Heart left ventricle (tissue), 16 donors: ENCODE results near the gene SPATA31A3. TPM values are rescaled to one million over a fixed set of nuclear protein-coding genes. Genes with fewer than 3 reads are reported as not detected.
A peak's percentile ranks its signal among the peaks of the same experiment; 100 is the strongest.
"Not testable (repeated sequence)": the region's sequence is repeated elsewhere in the genome, so short reads cannot be mapped to it uniquely, and the experiment has no call there.

Source experiments
- ATAC-seq, 4 donors: fragments of 200-7000 bp; cut with Tn5 transposase; one replicate each; pipeline ENCODE4 v1.9.1; 2020 to 2022; ENCODE audit warnings: moderate library complexity in 4 of 4, mild to moderate bottlenecking in 3 of 4, moderate number of reproducible peaks in 1 of 4
- DNase-seq, 5 donors: peaks; one replicate each; pipeline ENCODE4 v3.0.0-alpha.2; 2020
- H3K27ac ChIP-seq, 12 donors: fragments of 200-600 bp; sonication (generic) in 4 of 12; one replicate each; pipeline versions ENCODE4 v1.5.0 to v1.8.0; 2016 to 2022; ENCODE audit warnings: mild to moderate bottlenecking in 2 of 12
- H3K27me3 ChIP-seq, 9 donors: fragments of 200-600 bp; sonication (generic) in 2 of 9; one replicate each; pipeline versions ENCODE4 v1.5.1 to v1.8.0; 2016 to 2022; ENCODE audit warnings: mild to moderate bottlenecking in 3 of 9
- H3K36me3 ChIP-seq, 9 donors: fragments of 200-600 bp; sonication (generic) in 2 of 9; one replicate each; pipeline versions ENCODE4 v1.5.0 to v1.8.0; 2018 to 2022; ENCODE audit warnings: mild to moderate bottlenecking in 2 of 9
- H3K4me1 ChIP-seq, 12 donors: fragments of 200-600 bp; sonication (generic) in 4 of 12; one replicate each; pipeline versions ENCODE4 v1.5.0 to v1.8.0; 2016 to 2022; ENCODE audit warnings: mild to moderate bottlenecking in 3 of 12
- H3K4me3 ChIP-seq, 12 donors: fragments of 200-600 bp; sonication (generic) in 4 of 12; one replicate each; pipeline versions ENCODE4 v1.5.0 to v1.8.0; 2017 to 2022; ENCODE audit warnings: mild to moderate bottlenecking in 9 of 12, moderate library complexity in 4 of 12
- H3K9me3 ChIP-seq, 12 donors: fragments of 200-600 bp; sonication (generic) in 4 of 12; one replicate each; pipeline versions ENCODE4 v1.5.0 to v1.8.0; 2016 to 2022; ENCODE audit warnings: mild to moderate bottlenecking in 1 of 12
- WGBS, 4 donors: extraction: QIAGEN DNeasy Blood & Tissue Kit in 2 of 4; methylation state at CpG; one replicate each; pipeline versions ENCODE4 v1.1.5 to v1.1.7; 2013 to 2018; 5-methylcytosine and 5-hydroxymethylcytosine counted together
- intact Hi-C, 10 donors: fragments of 100-400 bp; cut with DNase I; formaldehyde crosslinking; loops; one replicate each; pipeline versions ENCODE4 v1.11.1 to v1.14.2; 2022
- long read RNA-seq, 3 donors: library from polyadenylated mRNA; unstranded; transcript quantifications; one replicate each; pipeline ENCODE4 v2.0.0, GENCODE V29; 2020 to 2021
- polyA plus RNA-seq, 2 donors: library from polyadenylated mRNA; stranded (reverse); fragments of 200-250 nt; gene quantifications; one replicate each; pipeline ENCODE4 v1.2.3, GENCODE V29; 2013
- total RNA-seq, 9 donors: library from RNA; depleted of rRNA in 2 of 9; stranded (reverse); fragments of >200 nt in 2 of 9; fragmentation: NEBNext Ultra II Directional in 3 of 9; extraction: Animal tissue kit (Norgen Biotek cat#: 25700) in 3 of 9; gene quantifications; one replicate each; pipeline versions ENCODE4 v1.1.0 to v1.2.4, GENCODE V29; 2016 to 2023
- donor health status: ischemic (EF 13 %, LVEDD 7.1; RV severe dilation, severe dysfunction).
- donor health status: healthy with polysubstance abuse.
- donor health status: DM: no; HTN: yes; CAD: no.
- donor health status: DM: no; HTN: no; CAD: no.
- donor health status: ischemic (EF 25% LVEDD 6.9; RV normal size, moderate dysfunction).
- donor health status: ischemic (EF 25% LVEDD 5.7; RV mildly dilated, moderate dysfunction).
- donor health status: healthy.
- donor health status: DM: yes; HTN: yes; CAD: no.
- donor health status: ischemic (EF 35%, LVEDD 5.7; RV mildly dilated, moderate dysfunction).
- donor health status: nonischemic (EF 11% LVEDD 7.7; RV severe dilation, severe dysfunction).
- donor health status: DM: yes; HTN: yes; CAD: no.
- donor health status: PGD.
- donor health status: ischemic (EF 29% LVEDD 5.4; RV normal size, mild dysfunction).
- donor health status: nonischemic (EF 23%, LVEDD 6.1; RV moderate dilation, normal function).

SPATA31A3 gene
- not detected for total RNA-seq
- not detected for polyA plus RNA-seq
- long read RNA-seq, donor 1 = 0 reads
- long read RNA-seq, donor 2 = 0 reads
- long read RNA-seq, donor 3 = 0 reads

DNA sequence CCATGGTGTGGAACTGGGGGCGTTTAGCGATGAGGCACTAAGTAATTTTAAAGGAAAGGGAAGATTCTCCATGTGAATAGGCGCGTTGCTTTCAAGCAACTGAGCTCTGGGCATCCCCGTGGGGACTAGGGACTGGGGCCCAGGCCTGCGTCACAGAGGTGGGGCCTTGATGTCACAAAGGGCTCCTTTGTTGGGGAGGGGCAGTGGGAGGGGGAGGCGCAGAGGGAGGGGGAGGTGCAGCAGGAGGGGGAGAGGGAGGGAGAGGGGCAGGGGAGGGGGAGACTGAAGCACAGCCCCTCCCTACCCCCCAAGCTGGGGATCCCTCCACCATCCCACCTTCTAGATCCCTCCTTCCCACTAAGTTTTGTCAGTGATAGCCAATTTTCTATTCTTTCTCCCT lies at the start of gene SPATA31A3:
Gene SPATA31A3 (minus strand): TSS at position 101 of the 400 bp plus-strand sequence. CDS start 29 bp downstream, at position 72.
- ATAC-seq, H3K27ac ChIP-seq, H3K9me3 ChIP-seq, intact Hi-C loops, H3K36me3 ChIP-seq, H3K4me1 ChIP-seq, H3K4me3 ChIP-seq, H3K27me3 ChIP-seq, DNase-seq: not testable (repeated sequence)
- WGBS, 4 donors = no CpG with 5 or more reads among the region's 7 CpGs

DNA sequence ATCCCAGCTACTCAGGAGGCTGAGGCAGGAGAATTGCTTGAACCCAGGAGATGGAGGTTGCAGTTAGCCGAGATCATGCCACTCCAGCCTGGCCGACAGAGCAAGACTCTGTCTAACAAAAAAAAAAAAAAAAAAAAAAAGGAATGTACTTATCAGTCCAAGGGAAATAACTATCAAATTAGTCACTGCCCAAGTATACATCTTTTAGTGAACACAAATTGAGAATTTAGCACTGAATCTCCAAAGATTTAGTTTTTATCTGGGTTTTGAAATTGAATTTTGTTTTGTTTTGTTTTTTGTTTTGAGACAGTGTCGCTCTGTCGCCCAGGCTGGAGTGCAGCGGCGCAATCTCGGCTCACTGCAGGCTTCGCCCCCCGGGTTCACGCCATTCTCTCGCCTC lies 39.8 kb downstream of the SPATA31A3 start:
- DNase-seq, H3K27ac ChIP-seq, H3K9me3 ChIP-seq, H3K27me3 ChIP-seq, H3K4me3 ChIP-seq, intact Hi-C loops, H3K4me1 ChIP-seq, ATAC-seq, H3K36me3 ChIP-seq: not testable (repeated sequence)
- WGBS, 4 donors = 88 to 96% (median 94%) methylated on average over 9 to 11 of the region's 11 CpGs

DNA sequence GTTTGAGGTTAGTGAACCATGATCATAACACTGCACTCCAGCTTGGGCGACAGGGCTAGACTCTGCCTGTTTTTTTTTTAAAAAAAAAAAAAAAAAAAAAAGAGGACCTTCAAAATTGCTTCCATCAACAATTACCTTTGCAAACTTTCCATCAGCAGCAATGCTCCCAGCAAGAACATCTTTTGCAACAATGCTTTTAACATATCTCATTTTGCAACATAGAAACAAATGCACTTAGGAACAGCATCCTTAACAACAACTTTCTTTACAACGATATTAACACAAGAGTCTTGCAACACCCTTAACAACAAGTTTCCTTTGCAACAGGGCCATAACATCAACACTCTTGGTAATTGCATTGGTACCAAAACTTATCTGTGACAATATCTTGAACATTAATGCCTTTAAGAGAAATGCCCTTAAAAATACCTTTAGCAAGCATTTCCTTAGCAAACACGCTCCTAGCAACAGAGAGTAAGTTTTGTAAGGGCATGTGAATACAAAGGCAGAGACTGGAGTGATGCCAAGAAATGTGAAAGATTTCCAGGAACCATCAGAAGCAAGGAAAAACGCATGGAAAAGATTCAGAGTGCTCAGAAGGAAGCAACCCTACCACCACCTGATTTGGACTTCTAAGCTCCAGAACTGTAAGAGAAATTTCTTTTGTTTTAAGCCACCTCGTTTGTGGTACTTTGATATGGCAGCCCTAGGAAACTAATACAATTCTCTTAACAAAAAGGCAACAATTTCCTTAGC lies 49.8 kb downstream of the SPATA31A3 start:
- ATAC-seq, H3K4me1 ChIP-seq, intact Hi-C loops, H3K36me3 ChIP-seq, H3K27me3 ChIP-seq, H3K4me3 ChIP-seq, H3K9me3 ChIP-seq, H3K27ac ChIP-seq: not testable (repeated sequence)
- DNase-seq = peak in 1 of 5 donors; percentile 9
- WGBS, 4 donors = 36 to 54% (median 45%) methylated on average over 5 of the region's 5 CpGs

DNA sequence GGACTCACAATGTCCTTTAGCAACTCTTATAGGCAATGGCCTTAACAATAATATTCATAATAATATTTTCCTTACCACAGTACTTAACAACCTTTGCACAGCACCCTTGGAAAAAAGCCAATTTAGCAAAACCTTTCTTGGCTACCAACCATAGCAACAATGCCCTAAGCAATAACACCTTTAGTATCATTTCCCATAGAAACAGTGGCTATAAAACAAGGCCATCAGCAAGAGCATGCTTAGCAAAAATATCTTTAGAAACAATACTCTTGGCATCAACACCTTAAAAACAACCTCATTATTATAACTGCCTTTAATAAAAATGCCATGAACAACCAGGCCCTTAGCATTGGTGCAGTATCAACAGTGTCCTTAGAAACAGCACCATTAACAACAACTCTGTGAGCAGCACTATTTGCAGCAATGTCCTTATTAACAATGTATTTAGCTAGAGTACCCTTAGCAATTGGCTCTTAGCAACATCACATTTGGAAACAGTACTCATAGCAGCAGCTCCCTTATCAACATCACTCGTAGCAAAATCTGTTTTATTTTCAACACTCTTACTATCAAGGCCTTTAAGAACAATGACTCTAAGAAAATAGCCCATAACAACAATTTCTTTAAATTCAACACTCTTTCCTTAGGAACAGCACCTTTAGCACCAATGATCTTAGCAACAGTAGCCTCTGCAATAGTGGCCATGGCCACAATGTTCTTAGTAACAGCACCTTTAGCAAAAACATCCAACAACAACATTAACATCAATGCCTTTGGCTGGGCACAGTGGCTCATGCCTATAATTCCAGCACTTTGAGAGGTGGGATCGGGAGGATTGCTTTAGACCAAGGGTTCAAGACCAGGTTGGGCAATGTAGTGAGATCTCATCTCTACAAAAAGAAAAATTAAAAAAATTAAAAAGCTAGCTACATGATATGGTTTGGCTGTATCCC lies 52.2 kb downstream of the SPATA31A3 start:
- 0 to 11% (median 3%) methylated on average over 1 of the region's 2 CpGs for WGBS, 4 donors
- DNase-seq, H3K9me3 ChIP-seq, H3K27me3 ChIP-seq, intact Hi-C loops, H3K36me3 ChIP-seq, H3K4me1 ChIP-seq, H3K4me3 ChIP-seq: not testable (repeated sequence)
- peak; percentile 81 to 92 (median 91) for ATAC-seq
- peak overlapping the region in 1 of 12 donors; percentile 37 for H3K27ac ChIP-seq

DNA sequence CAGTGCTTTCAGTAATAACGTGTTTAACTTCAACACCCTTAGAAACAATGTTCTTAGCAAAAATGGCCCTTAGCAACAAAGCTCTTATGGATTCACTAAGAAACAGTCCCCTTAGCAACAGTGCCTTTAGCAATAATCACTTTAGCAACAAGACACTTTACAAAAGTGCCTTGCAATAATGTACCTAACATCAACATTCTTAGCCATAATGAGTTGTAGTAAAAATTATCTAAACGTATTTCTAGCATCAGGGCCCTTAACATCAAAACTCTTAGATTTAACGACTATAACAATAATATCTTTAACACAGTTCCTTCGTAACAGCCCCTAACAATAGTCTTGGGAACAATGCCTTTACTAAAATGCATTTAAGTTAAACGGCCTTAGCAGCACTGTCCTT lies 54.0 kb downstream of the SPATA31A3 start:
- H3K4me1 ChIP-seq, H3K4me3 ChIP-seq, H3K27me3 ChIP-seq, H3K36me3 ChIP-seq, DNase-seq, intact Hi-C loops, H3K9me3 ChIP-seq, ATAC-seq: not testable (repeated sequence)
- H3K27ac ChIP-seq = peak overlapping the region in 3 of 12 donors; percentile 32 to 43 (median 40)
- 56 to 67% (median 63%) methylated on average over 4 to 5 of the region's 5 CpGs for WGBS, 4 donors

DNA sequence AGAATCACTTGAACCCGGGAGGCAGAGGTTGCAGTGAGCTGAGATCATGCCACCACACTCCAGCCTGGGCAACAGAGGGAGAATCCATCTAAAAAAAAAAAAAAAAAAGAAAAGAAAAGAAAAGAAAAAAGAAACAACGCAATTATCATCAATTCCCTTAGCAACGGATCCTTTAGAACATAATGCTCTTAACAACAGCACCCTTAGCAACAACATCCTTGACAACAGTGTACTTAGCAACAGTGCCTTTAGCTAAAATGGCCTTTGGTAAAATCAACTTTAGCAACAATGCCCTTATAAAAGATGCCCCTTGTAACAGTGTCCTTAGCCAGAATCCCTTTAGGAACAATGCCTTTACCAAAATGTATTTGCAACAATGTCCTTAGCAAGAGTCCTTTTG lies 54.7 kb downstream of the SPATA31A3 start:
- ATAC-seq, H3K4me1 ChIP-seq, H3K4me3 ChIP-seq, intact Hi-C loops, H3K9me3 ChIP-seq, DNase-seq, H3K36me3 ChIP-seq, H3K27me3 ChIP-seq: not testable (repeated sequence)
- peak overlapping the region in 1 of 12 donors; percentile 40 for H3K27ac ChIP-seq
- WGBS, 4 donors = 60 to 85% (median 77%) methylated on average over 3 of the region's 3 CpGs

Other genes starting within 250 kb of the SPATA31A3 start
- gene ZNF658, start 91.8 kb downstream of the SPATA31A3 start, total RNA-seq = 10 to 100 TPM in 1 of 9 donors, 1 to 10 TPM in 8; 4.7 to 10.1 (median 6.8) TPM
- gene ZNF658, start 91.8 kb downstream of the SPATA31A3 start, polyA plus RNA-seq = 1 to 10 TPM; 1.8 to 2.3 TPM